Measurements from ENCODE around the gene KIF20A.
A peak's percentile ranks its signal among the peaks of the same experiment; 100 is the strongest.

DNA sequence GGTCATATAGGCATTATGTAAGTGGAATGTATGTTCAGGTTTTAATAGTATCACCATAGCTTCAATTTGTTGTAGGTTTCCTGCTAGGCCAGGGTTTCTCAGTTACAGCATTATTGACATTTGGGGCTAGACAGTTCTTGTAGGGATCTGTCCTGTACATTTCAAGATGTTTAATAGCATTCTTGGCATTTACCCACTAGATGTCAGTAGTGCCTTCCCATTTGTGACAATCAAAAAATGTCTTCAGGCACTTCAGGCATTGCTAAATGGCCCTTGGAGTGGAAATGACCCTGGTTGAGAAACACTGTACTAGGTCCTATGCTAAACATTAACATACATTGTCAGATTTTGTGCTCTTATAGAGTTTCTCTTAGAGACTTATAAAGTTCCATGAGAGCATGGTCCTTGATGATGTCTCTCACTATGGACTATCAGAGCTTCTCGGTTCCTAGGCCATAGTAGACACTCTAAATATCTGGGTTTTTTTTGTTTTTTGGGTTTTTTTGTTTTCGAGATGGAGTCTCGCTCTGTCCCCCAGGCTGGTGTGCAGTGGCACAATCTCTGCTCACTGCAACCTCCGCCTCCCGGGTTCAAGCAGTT, 1.4 kb downstream of the KIF20A start:
- TF ChIP-seq, protein P1, sequence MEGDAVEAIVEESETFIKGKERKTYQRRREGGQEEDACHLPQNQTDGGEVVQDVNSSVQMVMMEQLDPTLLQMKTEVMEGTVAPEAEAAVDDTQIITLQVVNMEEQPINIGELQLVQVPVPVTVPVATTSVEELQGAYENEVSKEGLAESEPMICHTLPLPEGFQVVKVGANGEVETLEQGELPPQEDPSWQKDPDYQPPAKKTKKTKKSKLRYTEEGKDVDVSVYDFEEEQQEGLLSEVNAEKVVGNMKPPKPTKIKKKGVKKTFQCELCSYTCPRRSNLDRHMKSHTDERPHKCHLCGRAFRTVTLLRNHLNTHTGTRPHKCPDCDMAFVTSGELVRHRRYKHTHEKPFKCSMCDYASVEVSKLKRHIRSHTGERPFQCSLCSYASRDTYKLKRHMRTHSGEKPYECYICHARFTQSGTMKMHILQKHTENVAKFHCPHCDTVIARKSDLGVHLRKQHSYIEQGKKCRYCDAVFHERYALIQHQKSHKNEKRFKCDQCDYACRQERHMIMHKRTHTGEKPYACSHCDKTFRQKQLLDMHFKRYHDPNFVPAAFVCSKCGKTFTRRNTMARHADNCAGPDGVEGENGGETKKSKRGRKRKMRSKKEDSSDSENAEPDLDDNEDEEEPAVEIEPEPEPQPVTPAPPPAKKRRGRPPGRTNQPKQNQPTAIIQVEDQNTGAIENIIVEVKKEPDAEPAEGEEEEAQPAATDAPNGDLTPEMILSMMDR (IDR thresholded peaks at IDR 0.05; ENCODE audit: low read depth, low read length) = peak; percentile 46
- TF ChIP-seq POLR2A (IDR thresholded peaks at IDR 0.05; ENCODE audit: extremely low read depth, insufficient read length) = no peak
